GM21717 (cell line): ENCODE measurements around the gene NR2C2.
"Not testable (repeated sequence)": the region's sequence is repeated elsewhere in the genome, so short reads cannot be mapped to it uniquely, and the experiment has no call there.

ENCODE experiments used
- ATAC-seq: cut with Tn5 transposase; IDR thresholded peaks from one replicate; pipeline ENCODE4 v1.9.1; 2021; ENCODE audit warnings: mild to moderate bottlenecking, moderate library complexity; ENCODE audit not compliant: unreplicated experiment

Gene NR2C2

DNA sequence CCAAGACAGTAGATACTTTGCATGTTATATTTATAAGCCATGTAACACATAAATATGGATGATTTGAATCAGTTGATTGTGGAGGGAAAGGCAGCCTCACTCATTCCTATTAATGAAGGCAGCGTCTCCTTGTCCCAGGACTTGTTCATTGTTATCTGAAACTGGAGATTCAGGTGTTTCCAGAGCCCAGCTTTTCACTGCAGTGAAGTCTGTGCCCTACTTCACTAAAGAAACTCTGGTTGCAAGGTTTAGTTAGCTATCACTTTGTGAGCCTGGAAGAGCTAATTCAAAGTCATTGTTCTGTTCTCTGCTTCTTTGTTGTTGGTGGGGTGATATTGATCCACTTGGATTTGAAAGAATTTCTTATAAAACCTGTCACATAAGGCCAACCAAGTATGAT is 9.8 kb downstream of the NR2C2 start:
- ATAC-seq, result no peak

GRCh38 chr3:14957925-14958324 is 10.5 kb downstream of the NR2C2 start:
- ATAC-seq, result no peak

- no peak for ATAC-seq
These were observed 12.1 kb downstream of the NR2C2 start for GRCh38 chr3:14959359-14959943.

GRCh38 chr3:14962762-14963161 is 15.4 kb downstream of the NR2C2 start:
- no peak for ATAC-seq

DNA sequence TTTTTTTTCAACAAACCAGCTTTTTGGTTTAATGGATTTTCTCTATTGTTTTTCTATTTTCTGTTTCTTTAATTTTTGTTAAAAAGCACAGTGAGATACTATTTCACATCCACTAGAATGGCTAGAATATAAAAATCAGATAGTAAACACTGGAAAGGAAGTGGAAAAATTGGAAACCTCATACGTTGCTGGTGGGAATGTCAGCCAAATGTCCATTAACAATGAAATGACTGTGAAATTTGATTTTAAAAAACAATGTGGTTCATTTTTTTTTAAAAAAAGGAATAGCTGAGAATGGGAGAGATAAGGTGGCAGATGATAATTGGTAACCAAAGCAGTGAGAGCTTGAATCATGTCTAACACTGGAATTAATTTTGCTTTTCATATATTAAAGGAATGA is 19.9 kb downstream of the NR2C2 start:
- no peak for ATAC-seq

- ATAC-seq, result no peak
These were observed 22.3 kb downstream of the NR2C2 start for GRCh38 chr3:14969671-14970070.

DNA sequence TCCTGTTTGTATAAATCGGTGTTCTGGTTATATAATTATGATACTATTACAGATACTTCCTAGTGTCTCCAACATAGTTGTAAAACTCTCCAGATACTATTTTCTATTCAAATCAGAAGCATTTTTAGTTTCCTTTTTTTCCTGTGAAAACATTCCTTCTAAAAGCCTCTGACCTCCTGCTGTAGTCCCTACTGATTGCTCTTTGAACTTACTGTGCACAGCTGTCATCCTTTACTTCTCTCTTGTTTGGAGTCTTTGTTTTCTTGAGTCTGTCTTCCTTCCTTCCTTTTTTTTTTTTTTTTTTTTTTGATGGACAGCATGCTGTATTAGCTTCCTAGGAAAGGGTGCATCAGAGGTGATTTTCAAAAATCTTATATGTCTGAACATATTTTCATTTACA is 28.9 kb downstream of the NR2C2 start:
- no peak for ATAC-seq

- no peak for ATAC-seq
These were observed 33.3 kb downstream of the NR2C2 start for GRCh38 chr3:14980689-14981088.

DNA sequence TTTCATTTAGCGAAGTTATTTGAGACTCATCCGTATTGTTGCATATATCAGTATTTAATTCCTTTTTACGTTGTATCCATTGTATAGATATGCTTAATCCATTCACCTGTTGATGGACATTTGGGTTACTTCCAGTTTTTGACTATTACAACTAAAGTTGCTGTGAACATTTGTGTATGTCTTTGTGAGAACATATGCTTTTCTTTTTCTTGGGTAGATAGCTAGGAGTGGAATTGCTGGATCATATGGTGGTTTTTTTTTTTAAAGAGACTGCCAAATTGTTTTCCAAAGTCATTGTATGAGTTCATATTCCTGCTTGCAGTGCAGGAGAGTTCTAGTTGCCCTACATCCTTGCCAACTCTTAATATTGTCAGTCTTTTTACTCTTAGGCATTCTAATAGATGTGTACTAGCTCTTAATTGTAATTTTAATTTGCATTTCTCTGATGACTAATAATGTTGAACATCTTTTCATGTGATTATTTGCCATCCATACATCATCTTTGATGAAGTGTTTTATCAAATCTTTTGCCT is 37.3 kb downstream of the NR2C2 start:
- ATAC-seq, result no peak

DNA sequence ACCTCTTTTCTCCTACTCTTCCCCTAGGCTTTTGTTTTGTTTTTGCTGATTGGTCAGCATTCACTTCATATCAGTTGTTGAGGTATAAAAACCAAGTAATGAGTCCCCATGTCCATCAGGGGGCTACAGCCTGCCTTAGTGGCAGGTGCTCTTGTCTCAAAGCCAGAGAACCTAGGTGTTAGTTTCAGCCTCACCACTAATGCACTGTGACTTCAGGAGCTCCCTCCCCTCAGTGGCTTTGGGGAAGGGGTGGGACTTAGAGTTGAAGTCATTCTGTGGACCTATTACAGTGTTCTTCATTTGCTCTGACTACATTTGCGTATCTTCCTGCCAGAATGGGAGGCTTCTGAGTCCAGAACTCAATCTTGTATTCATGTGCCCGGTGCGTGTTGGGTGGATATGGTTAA is 41.6 kb downstream of the NR2C2 start:
- ATAC-seq, result peak; percentile 100

GRCh38 chr3:14989943-14990779 is 42.8 kb downstream of the NR2C2 start:
- no peak for ATAC-seq

DNA sequence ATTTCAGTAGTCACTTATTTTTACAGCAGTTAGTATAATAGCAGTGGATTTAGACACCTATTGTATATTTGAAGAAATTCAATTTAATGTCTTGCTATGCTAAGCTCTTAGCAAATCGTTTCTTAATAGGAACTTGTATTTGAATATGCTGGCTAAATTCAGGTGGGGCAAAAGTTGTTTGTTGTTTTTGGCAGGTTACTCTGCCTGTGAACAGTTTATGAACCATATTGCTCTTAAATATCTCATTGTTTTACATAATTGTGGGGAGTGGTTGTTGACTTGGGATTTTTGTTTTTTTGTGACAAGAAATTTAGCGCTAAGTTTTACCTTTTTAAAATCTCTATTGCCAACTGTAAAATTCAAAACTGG is 43.4 kb downstream of the NR2C2 start:
- ATAC-seq, result no peak

- ATAC-seq, result no peak
These were observed 43.9 kb downstream of the NR2C2 start for GRCh38 chr3:14991151-14991742.

DNA sequence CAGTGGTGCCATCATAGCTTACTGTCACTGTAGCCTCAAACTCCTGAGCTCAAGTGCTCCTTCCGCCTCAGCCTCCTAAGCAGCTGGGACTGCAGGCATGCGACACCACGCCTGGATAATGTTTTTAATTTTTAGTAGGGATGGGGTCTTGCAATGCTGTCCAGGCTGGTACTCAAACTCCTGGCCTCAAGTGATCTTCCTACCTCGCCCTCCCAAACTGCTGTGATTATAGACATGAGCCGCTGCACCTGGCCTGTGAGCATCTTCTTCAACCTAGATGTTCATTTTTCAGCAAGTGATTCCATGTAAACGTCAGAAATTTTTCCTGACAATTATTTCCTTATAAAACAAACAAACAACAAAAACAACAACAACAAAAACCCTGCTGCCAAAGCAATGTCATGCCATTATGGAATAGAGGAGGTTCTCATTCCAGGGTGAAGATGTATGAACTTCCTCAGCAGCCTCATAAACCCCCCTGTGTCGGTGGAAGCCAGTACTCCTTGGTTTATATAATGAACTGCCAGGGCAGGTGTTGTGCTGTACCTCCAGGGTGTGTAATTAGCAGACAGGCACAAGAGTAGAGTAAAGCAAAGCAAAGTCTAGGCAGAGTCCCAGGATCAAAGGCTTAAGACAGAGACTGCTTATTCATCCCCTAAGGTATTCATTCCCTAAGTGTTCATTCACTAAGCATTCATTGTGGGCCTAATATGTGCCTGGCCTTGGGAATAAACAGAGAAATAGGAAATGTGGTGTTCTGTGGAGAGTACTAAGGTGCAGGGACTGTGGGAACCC is 44.6 kb downstream of the NR2C2 start:
- ATAC-seq, result no peak

- ATAC-seq, result no peak
These were observed 50.6 kb downstream of the NR2C2 start for GRCh38 chr3:14997941-14998340.

GRCh38 chr3:14999182-14999581 is 51.8 kb downstream of the NR2C2 start:
- ATAC-seq, result not testable (repeated sequence)

DNA sequence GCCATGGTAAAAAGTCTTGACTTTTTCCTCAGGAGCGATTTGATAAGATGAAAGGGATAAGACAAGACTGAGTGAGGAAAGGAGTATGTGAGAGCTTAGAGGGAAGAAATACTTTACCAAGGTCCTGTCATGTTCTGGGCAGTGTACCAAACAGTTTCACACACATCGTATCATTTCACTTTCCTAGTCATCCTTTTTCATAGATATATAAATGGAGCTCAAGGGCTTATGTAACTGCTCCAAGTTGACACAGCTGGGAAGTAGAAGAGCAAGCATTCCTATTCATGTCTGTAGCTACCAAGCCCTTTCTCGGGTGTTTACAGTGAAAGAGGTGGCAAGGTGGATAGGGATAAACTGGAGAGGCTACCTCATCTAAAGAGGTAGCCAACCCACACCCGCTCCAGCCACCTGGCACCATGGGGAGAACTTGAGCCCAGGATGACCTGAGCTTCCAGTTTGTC is 60.3 kb downstream of the NR2C2 start:
- ATAC-seq, result no peak

GRCh38 chr3:15009167-15009566 is 61.8 kb downstream of the NR2C2 start:
- no peak for ATAC-seq

DNA sequence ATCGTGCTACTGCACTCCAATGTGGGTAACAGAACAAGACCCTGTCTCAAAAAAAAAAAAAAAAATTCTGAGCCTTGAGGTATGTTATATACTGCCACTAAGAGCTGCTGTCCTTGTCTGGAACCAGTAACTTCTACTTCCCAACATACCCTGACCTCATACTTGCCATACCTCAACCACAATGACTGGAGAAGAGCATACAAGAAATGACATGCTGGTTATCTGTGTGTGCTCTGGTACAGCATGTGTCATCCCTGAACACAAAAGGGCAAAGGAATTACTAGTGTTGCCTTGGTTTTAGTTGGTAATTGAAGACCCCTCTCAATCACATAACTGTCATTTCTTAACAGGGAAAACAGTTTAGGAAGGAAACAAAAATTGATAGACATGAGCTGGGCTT is 63.3 kb downstream of the NR2C2 start:
- no peak for ATAC-seq

DNA sequence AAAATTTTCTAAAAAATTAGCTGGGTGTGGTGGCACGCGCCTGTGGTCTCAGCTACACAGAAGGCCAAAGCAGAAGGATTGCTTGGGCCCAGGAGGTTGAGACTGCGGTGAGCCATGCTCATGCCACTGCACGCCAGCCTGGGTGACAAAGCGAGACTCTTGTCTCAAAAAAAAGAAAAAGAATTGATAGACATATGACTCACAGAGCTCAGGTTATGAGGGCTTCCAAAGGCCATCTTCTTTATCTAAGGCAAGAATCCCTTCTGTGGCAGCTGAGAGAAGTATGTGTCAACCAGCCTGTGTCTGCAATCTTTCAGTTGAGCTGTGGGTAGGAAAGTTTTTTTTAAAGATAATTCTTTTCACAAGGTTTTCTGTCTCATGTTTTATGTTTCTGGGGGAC is 63.8 kb downstream of the NR2C2 start:
- no peak for ATAC-seq
